GM21528 (cell line): ENCODE measurements around the gene WDR81.
"Not testable (repeated sequence)": the region's sequence is repeated elsewhere in the genome, so short reads cannot be mapped to it uniquely, and the experiment has no call there.

ENCODE experiments used
- ATAC-seq: cut with Tn5 transposase; IDR thresholded peaks from one replicate; pipeline ENCODE4 v1.9.1; 2021; ENCODE audit warnings: mild to moderate bottlenecking, moderate library complexity; ENCODE audit not compliant: unreplicated experiment, low FRiP score

WDR81 gene

DNA sequence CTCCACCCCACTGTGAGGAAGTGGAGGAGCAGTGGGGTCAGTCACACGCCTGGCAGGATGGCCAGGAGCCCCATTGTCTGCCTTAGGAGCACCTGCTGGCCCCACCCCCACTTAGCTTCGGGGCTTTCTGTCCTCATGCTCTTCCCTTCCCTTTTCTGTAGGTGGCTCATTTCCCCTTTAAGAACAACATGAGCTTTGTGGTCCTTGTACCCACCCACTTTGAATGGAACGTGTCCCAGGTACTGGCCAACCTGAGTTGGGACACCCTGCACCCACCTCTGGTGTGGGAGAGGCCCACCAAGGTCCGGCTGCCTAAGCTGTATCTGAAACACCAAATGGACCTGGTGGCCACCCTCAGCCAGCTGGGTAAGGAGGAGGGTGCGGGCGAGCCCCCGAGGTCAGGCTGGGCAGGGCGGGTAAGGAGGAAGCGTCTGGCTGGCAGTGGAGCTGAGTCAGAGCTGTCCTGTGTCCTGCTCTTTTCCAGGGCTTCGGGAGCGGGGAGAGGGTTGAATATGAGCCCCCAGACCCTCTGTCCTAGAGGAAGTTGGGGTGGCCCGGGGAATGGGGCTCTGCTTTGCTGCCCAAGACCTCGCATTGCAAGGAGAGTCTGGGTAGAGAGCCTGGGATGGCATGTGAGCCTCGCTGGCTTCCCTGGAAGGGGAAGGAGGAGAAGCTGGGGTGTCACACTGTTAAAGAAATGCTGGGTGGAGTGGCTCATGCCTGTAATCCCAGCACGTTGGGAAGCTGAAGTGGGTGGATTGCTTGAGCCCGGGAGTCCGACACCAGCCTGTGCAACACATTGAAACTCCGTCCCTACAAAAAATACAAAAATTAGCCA lies 28.1 kb downstream of the WDR81 start:
- no peak for ATAC-seq

DNA sequence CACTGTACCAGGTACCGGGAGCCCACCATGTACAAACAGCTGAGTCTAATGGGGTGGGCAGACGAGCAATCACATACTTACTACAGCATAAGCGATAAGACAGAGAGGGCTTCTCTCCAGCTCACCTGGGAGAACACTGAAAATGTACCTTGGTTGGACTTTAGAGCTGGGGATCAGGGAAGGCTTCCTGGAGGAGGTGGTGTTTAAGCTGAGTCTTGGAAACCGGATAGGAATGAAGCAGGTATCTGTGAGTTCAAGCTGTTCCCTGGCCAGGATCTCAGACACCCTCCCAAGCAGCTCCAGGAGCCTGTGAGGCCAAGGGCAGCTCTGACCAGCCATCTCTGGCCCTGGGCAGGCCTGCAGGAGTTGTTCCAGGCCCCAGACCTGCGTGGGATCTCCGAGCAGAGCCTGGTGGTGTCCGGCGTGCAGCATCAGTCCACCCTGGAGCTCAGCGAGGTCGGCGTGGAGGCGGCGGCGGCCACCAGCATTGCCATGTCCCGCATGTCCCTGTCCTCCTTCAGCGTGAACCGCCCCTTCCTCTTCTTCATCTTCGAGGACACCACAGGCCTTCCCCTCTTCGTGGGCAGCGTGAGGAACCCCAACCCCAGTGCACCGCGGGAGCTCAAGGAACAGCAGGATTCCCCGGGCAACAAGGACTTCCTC lies 29.4 kb downstream of the WDR81 start:
- ATAC-seq: no peak

DNA sequence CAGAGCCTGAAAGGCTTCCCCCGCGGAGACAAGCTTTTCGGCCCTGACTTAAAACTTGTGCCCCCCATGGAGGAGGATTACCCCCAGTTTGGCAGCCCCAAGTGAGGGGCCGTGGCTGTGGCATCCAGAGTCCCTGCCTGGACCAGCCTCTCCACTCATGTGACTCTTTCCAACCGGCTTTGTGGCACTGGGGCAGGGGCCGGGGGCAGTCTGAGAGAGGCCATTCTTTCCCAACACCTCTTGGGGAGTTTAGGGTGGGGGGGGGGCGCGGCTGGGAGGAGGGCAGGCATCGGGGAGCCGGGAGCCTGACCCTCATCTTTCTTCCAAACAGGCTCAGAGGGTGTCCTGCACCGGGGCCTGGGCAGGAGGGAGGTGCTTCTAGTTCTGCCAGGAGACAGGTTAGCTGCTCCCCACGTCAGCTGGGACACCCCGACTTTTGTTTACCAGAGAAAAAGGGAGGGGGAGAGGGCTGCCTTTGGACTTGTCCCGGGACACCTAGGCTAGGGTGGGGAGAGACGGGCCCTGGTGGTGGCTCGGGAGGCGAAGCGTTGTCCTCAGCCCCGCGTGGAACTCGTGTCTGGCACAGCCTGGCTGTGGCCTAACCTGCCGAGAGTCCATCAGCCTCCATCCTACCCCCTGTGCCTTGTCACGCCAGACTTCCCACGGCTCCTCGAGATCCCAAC lies 30.1 kb downstream of the WDR81 start:
- ATAC-seq: no peak

DNA sequence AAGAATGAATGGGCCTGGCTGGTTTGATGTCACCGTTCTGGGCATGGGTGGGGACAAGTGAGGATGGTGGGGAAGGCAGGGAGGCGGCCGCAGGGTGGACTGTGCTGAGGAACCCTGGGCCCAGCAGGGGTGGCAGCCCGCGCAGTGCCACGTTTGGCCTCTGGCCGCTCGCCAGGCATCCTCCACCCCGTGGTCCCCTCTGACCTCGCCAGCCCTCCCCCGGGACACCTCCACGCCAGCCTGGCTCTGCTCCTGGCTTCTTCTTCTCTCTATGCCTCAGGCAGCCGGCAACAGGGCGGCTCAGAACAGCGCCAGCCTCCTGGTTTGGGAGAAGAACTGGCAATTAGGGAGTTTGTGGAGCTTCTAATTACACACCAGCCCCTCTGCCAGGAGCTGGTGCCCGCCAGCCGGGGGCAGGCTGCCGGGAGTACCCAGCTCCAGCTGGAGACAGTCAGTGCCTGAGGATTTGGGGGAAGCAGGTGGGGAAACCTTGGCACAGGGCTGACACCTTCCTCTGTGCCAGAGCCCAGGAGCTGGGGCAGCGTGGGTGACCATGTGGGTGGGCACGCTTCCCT lies 30.8 kb downstream of the WDR81 start:
- ATAC-seq: no peak

DNA sequence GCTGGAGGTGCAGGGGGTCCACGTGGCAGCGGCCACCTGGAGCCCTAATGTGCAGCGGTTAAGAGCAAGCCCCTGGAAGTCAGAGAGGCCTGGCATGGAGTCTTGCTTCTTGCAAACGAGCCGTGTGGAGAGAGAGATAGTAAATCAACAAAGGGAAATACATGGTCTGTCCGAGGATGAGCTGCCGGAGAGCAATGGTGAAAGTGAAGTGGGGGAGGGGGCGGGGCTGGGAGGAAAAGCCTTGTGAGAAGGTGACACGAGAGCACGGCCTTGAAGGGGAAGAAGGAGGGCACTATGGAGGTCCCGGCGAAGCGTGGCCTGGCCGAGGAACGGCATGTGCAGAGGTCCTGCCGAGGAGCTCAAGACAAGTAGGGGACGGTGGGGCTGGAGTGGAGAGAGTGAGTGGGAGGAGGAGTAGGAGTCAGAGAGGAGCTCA lies 31.3 kb downstream of the WDR81 start:
- no peak for ATAC-seq

DNA sequence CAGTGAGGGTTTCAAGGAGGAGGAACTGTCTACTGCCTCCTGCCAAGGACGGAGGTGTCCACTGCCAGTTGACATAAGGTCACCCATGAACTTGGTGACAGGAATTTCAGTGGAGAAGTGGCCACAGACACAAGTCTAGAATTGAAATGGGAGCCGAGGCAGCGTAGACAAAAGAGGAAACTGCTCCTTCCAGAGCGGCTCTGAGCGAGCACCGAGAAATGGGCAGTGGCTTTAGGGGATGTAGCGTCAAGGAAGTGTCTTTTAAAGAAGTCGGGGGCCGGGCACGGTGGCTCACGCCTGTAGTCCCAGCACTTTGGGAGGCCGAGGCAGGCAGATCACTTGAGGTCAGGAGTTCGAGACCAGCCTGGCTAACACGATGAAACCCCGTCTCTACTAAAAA lies 34.3 kb downstream of the WDR81 start:
- ATAC-seq: no peak

DNA sequence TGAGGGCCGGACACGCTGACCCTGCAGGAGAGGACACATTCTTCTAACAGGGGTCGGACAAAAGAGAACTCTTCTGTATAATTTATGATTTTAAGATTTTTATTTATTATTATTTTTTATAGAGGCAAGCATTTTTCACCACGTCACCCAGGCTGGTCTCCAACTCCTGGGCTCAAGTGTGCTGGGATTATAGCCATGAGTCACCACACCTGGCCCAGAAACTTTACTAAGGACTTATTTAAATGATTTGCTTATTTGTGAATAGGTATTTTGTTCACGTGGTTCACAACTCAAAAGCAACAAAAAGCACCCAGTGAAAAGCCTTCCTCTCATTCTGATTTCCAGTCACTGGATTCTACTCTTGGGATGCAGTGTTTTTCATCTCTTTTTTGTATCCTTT lies 35.0 kb downstream of the WDR81 start:
- no peak for ATAC-seq

DNA sequence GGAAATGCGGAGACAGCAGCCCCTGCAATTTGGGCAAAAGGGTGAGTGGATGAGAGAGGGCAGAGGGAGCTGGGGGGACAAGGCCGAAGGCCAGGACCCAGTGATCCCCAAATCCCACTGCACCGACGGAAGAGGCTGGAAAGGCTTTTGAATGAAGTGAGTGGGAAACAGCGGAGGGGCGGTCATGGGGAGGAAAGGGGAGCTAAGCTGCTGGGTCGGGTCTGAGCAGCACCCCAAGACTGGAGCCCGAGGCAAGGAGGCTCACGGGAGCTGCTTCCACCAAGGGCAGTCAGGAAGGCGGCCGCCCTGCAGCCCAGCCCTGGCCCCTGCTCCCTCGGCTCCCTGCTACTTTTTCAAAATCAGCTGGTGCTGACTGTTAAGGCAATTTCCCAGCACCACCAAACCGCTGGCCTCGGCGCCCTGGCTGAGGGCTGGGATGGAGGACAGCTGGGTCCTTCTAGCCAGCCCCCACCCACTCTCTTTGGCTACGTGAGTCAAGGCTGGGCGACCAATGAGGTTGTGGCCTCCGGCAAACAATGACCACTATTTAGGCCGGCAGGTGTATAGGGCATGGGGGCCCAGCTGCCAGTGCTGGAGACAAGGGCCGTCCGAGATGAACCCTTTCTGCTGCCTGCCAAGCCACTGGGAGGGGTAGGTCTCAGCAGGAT lies 37.9 kb downstream of the WDR81 start:
- no peak for ATAC-seq

DNA sequence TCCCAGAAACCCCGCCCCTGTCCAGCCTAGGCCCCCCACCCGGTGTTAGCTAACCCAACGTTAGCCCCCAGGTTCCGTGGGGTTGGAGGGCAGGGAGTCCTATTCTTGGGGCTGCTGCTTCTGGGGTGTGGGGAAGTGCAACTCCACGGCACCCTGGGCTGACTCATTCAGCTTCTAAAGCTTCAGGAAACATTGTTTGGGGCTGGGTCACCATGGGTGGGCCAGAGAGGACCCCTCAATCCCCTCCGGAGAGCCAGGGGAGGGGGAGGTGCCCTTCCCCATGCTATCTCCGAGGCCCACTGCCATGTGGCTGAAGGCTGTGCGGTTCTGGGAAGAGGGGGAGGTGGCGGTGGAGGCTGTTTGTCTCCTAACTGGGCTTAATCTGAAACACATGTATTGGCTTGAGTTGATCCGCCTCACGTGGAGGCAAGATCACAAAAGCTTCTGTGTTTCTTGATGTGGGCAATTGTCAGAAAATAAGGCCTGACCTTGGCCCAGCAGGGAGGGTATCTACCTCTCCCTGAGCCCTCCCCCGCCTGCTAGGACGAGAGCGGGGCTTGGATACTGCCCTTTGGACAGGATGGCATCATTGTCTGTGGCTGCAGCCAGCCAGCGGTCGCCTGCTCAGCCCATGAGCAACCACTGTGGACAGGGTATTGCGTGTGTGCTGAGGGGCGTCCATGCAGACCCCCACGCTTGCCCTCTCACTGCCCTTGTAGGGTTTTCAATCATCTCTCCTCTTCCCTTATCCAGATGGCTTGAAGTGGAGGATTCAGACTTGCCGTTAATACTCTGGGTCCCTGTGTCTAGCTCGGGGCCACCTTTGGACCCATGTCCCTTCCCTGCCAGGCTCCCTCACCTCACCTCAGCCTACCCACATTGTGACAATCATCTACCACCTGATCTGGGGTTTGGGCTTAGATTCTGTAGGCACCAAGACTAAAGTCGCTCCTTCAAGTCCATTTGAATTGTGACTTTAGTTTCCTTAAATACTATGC lies 38.7 kb downstream of the WDR81 start:
- ATAC-seq: no peak

DNA sequence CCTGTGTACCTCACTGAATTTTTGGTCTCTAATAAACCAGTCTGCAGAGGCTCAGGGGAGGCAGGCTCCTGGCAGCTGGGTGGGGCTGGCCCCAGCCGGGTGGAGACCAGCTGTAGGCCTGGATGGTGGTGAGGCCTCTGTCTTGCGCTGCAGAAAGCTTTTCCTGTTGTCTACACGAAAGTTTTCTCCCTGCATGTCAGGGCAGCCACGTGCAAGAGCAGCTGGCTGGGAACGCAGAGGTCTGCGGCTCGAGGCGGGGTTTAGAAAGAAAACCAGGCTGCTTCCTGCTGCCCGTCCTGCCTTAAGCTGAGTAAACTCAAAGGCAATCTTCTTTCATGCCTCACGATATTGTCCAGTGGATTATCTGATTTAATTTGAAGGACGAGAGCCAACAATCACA lies 39.8 kb downstream of the WDR81 start:
- ATAC-seq: no peak

DNA sequence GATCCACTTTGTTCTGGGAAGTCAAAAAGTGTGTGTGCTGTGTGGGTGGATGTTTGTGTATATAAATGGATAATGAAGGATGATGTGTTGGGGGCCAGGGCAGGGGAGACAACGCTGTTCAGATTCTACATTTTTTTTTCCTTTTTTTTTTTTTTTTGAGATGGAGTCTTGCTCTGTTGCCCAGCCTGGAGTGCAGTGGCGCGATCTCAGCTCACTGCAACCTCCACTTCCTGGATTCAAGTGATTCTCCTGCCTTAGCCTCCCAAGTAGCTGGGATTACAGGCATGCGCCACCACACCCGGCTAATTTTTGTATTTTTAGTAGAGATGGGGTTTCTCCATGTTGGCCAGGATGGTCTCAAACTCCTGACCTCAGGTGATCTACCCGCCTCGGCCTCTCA lies 40.2 kb downstream of the WDR81 start:
- ATAC-seq: not testable (repeated sequence)

DNA sequence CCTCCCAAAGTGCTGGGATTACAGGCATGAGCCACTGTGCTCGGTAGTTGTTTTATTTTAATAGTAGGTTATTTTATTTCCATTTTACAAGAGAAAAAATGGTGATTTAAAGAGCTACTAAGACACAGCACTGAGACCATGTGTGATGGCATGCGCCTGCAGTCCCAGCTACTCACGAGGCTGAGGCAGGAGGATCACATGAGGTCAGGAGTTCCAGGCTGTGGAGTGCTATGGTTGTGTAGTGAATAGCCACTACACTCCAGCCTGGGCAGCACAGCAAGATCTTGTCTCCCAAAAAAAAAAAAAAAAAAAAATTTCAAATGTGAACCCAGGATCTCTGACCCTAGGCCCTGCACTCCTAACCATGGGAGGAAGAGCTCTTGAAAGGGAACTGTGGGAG lies 41.1 kb downstream of the WDR81 start:
- no peak for ATAC-seq

DNA sequence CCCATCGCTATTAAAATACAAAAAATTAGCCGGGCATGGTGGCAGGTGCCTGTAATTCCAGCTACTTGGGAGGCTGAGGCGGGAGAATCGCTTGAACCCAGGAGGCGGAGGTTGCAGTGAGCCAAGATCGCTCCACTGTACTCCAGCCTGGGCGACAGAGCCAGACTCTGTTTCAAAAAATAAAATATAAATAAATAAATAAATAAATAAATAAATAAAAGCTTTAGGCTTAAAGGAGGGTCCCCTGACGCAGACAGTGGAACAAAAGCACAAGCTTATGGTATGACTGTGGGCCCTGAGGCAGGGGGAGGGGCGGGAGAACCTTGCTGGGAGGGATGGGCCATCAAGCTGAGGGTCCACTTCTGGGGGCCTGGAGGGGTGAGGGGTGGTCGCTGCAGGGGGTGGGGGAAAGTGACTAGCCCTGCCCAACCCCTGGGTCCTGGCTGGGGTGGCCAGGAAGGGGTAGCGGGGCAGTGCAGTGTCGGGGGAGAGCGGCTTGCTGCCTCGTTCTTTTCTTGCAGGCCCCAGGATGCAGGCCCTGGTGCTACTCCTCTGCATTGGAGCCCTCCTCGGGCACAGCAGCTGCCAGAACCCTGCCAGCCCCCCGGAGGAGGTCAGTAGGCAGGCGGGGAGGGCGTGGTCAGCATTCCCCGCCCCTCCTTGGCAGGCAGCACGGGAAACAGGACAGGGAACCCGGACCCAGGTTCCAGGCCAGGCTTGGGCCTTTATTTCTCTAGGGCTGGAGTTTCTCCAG lies 42.1 kb downstream of the WDR81 start:
- ATAC-seq: no peak

DNA sequence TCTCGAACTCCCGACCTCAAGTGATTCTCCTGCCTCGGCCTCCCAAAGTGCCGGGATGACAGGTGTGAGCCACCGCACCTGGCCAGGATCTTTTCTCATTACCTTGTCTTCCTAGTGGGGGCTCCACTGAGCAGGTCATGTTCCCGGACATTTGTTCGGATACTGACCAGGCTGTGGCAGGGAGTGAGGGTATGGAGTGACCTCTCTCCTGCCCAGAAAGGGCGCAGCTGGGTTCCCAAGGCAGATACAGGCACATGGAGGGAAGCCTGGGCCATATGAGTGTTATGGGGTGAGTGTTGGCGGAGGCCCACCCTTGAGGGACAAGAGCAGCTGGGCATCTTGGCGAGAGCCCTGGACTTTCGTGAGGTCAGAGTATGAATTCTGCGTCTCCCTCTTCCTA lies 42.9 kb downstream of the WDR81 start:
- ATAC-seq: no peak

DNA sequence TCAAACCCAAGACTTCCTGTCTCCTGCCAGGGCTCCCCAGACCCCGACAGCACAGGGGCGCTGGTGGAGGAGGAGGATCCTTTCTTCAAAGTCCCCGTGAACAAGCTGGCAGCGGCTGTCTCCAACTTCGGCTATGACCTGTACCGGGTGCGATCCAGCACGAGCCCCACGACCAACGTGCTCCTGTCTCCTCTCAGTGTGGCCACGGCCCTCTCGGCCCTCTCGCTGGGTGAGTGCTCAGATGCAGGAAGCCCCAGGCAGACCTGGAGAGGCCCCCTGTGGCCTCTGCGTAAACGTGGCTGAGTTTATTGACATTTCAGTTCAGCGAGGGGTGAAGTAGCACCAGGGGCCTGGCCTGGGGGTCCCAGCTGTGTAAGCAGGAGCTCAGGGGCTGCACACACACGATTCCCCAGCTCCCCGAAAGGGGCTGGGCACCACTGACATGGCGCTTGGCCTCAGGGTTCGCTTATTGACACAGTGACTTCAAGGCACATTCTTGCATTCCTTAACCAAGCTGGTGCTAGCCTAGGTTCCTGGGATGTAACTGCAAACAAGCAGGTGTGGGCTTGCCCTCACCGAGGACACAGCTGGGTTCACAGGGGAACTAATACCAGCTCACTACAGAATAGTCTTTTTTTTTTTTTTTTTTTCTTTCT lies 45.4 kb downstream of the WDR81 start:
- ATAC-seq: no peak

DNA sequence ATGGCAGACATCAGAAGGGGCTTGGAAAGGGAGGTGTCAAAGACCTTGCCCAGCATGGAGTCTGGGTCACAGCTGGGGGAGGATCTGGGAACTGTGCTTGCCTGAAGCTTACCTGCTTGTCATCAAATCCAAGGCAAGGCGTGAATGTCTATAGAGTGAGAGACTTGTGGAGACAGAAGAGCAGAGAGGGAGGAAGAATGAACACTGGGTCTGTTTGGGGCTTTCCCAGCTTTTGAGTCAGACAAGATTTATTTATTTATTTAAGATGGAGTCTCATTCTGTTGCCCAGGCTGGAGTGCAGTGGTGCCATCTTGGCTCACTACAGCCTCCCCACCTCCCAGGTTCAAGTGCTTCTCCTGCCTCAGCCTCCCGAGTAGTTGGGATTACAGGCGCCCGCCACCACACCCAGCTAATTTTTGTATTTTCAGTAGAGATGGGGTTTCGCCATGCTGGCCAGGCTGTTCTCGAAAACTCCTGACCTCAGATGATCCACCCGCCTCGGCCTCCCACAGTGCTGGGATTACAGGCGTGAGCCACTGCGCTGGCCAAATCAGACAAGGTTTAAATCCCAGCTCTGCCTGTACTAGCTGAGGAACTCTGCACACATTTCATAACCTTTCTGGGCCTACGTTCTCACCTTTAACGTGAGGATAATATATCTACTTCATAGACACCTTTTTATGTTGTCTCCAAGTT lies 48.6 kb downstream of the WDR81 start:
- ATAC-seq: not testable (repeated sequence)

DNA sequence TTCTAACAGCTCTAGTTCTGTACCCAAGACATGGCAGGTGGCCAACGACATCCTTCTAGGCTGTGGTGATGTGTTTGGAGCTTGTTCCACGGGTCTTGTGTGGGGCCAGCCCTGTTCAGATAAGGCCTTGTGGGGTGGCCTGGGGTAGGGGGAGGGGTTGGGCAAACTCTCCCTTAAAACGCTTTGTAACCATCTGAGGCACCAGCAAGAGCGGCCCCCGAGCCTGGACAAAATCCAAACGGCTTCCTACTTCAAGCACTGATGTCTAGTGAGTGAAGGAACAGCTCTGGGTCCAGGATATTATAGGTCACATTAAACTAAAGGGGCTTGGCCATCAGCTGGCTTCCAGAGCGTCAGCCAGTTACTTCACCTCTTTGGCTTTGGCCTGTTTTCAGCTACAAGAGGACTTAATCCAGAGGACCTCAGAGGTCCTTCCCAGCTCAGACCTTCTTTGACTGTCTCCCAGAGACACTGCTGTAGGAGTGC lies 49.2 kb downstream of the WDR81 start:
- no peak for ATAC-seq
